Mesendoderm (in vitro differentiated cells): ENCODE data around the gene SLC25A34.

Experiments
- DNase-seq: peaks from one replicate; pipeline ENCODE4 v3.0.0; 2013
- H2AK5ac ChIP-seq: 2 replicates; pipeline ENCODE4 v1.6.1; 2013; ENCODE audit warnings: low read length, inconsistent platforms
- H2BK120ac ChIP-seq: 2 replicates; pipeline ENCODE4 v1.6.1; 2013; ENCODE audit warnings: low read depth, mild to moderate bottlenecking, low read length, moderate library complexity, mixed read lengths
- H2BK15ac ChIP-seq: replicated peaks from 2 replicates; pipeline ENCODE4 v1.6.1; 2013; ENCODE audit warnings: low read depth, mild to moderate bottlenecking, moderate library complexity
- H2BK5ac ChIP-seq: 2 replicates; pipeline ENCODE4 v1.6.1; 2013; ENCODE audit warnings: low read length, inconsistent platforms
- H3K18ac ChIP-seq: 2 replicates; pipeline ENCODE4 v1.6.1; 2013; ENCODE audit warnings: mild to moderate bottlenecking, low read length, mixed read lengths
- H3K23ac ChIP-seq: one replicate; pipeline ENCODE4 v1.6.1; 2013; ENCODE audit warnings: low read length
- H3K27ac ChIP-seq: 2 replicates; pipeline ENCODE4 v1.5.1; 2013; ENCODE audit warnings: low read depth, mild to moderate bottlenecking, inconsistent platforms, low read length, moderate library complexity
- H3K27me3 ChIP-seq: 2 replicates; pipeline ENCODE4 v1.6.1; 2013; ENCODE audit warnings: low read length, control low read depth, mild to moderate bottlenecking, inconsistent platforms; ENCODE audit not compliant: insufficient read depth, poor library complexity
- H3K36me3 ChIP-seq: 2 replicates; pipeline ENCODE4 v1.6.1; 2013; ENCODE audit warnings: low read length, inconsistent platforms; ENCODE audit not compliant: control insufficient read depth, insufficient read depth
- H3K4ac ChIP-seq: one replicate; pipeline ENCODE4 v1.6.1; 2013; ENCODE audit warnings: low read depth, mild to moderate bottlenecking, low read length, moderate library complexity
- H3K4me1 ChIP-seq: 2 replicates; pipeline ENCODE4 v1.6.1; 2013; ENCODE audit warnings: low read depth, low read length, inconsistent platforms; ENCODE audit not compliant: control insufficient read depth
- H3K4me2 ChIP-seq: 2 replicates; pipeline ENCODE4 v1.6.1; 2013; ENCODE audit warnings: low read length
- H3K4me3 ChIP-seq: 2 replicates; pipeline ENCODE4 v1.5.1; 2013; ENCODE audit warnings: mild to moderate bottlenecking, low read length
- H3K56ac ChIP-seq: one replicate; pipeline ENCODE4 v1.6.1; 2013; ENCODE audit warnings: low read length
- H3K79me1 ChIP-seq: 2 replicates; pipeline ENCODE4 v1.6.1; 2013; ENCODE audit warnings: low read length, inconsistent platforms
- H3K79me2 ChIP-seq: 2 replicates; pipeline ENCODE4 v1.6.1; 2013; ENCODE audit warnings: mild to moderate bottlenecking, low read length; ENCODE audit not compliant: control insufficient read depth, insufficient read depth
- H3K9ac ChIP-seq: 2 replicates; pipeline ENCODE4 v1.6.1; 2013; ENCODE audit warnings: low read length, inconsistent platforms
- H4K5ac ChIP-seq: one replicate; pipeline ENCODE4 v1.6.1; 2013; ENCODE audit warnings: low read length
- H4K8ac ChIP-seq: one replicate; pipeline ENCODE4 v1.6.1; 2013; ENCODE audit warnings: low read depth, mild to moderate bottlenecking, control low read depth, low read length, moderate library complexity
- whole genome bisulfite sequencing: extraction: QIAGEN DNeasy Blood & Tissue Kit; methylation state at CpG from one replicate; pipeline ENCODE4 v1.1.7; 2013; ENCODE audit warnings: low lambda C conversion rate, missing lambda C conversion rate; ENCODE audit not compliant: insufficient coverage; ENCODE audit errors: extremely low coverage; 5-methylcytosine and 5-hydroxymethylcytosine counted together

SLC25A34 gene

DNA sequence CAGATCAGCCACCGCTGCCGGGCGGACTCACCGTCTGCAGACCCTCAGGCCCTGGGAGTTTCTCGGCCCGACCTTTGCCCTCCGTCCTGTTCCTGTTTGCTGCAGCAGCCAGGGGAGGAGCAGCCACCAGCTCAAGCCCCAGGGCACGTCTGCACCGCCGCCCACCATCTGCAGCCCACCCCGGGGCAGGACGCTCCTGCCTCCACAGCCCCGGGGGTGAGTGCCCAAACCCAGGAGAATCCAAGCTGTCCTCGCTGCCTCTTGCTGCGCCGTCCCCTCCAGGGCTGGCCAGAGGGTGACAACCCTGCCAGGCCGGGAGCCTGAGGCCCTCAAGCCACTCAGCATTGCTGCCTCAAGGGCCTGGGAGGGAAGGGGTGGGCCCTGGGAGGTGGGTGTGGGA is 1.2 kb upstream of the SLC25A34 start:
- H3K4me3 ChIP-seq = no peak overlapping the region
- H2BK120ac ChIP-seq = no peak overlapping the region
- no peak overlapping the region for H4K8ac ChIP-seq
- peaks cover 2% of the 10 kb centered on the region for H3K36me3 ChIP-seq
- H3K79me1 ChIP-seq = no peaks in the 10 kb centered on the region
- no peaks in the 10 kb centered on the region for H3K27me3 ChIP-seq
- H3K27ac ChIP-seq = no peak overlapping the region
- H3K9ac ChIP-seq = no peak overlapping the region
- no peak overlapping the region for H2BK15ac ChIP-seq
- no peaks in the 10 kb centered on the region for H3K79me2 ChIP-seq
- no peak overlapping the region for H3K18ac ChIP-seq
- no peaks in the 10 kb centered on the region for H3K4me1 ChIP-seq
- no peak for DNase-seq
- H2AK5ac ChIP-seq = no peak overlapping the region
- H2BK5ac ChIP-seq = no peak overlapping the region
- no peak overlapping the region for H3K4me2 ChIP-seq
- no peak overlapping the region for H3K23ac ChIP-seq
- WGBS = no CpG with 5 or more reads among the region's 17 CpGs
- H3K4ac ChIP-seq = no peak overlapping the region
- H4K5ac ChIP-seq = no peak overlapping the region
- H3K56ac ChIP-seq = no peak overlapping the region

- Histone ChIP-seq H2AK5ac (no peak overlapping the region), H3K4me2 (no peak overlapping the region), H3K27ac (no peak overlapping the region), H4K5ac (no peak overlapping the region), H3K23ac (no peak overlapping the region), H2BK15ac (no peak overlapping the region), H3K79me1 (no peaks in the 10 kb centered on the region), H3K27me3 (no peaks in the 10 kb centered on the region), H3K18ac (no peak overlapping the region), H3K9ac (no peak overlapping the region), H2BK120ac (no peak overlapping the region), H3K79me2 (no peaks in the 10 kb centered on the region), H3K56ac (no peak overlapping the region), H3K36me3 (peaks cover under 1% of the 10 kb centered on the region), H3K4me3 (no peak overlapping the region), H2BK5ac (no peak overlapping the region), H4K8ac (no peak overlapping the region), H3K4me1 (no peaks in the 10 kb centered on the region), H3K4ac (no peak overlapping the region)
- DNase-seq = no peak
- no CpG with 5 or more reads among the region's 12 CpGs for WGBS
Observed at GRCh38 chr1:15735304-15736037, 587 bp upstream of the SLC25A34 start.

DNA sequence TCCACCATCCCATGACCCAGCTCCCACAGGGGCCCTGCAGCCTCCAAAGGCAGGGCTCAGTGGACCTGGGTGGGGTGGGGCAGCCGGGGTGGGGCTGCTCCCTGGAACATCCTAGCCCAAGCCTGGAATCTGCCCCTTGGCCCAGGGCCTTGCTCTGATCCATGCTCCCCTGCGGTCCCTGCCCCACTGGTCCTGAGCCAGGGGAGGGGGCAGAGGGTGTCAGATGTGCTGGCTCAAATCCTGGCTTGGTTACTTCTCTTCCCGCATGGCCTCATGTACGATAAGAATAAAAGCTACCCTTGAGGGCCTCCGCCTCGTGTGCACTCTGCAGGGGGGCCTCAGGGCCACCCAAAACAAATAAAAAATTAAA is 819 bp downstream of the SLC25A34 start:
- no peak overlapping the region for H3K56ac ChIP-seq
- no peaks in the 10 kb centered on the region for H3K4me1 ChIP-seq
- no peak overlapping the region for H3K4me3 ChIP-seq
- no peak overlapping the region for H4K5ac ChIP-seq
- no peak overlapping the region for H3K27ac ChIP-seq
- H4K8ac ChIP-seq = no peak overlapping the region
- DNase-seq = no peak
- H3K36me3 ChIP-seq = no peaks in the 10 kb centered on the region
- no peak overlapping the region for H2BK120ac ChIP-seq
- H3K79me2 ChIP-seq = no peaks in the 10 kb centered on the region
- no peak overlapping the region for H3K4ac ChIP-seq
- no peak overlapping the region for H3K18ac ChIP-seq
- H3K27me3 ChIP-seq = no peaks in the 10 kb centered on the region
- no CpG with 5 or more reads among the region's 6 CpGs for WGBS
- no peak overlapping the region for H2BK5ac ChIP-seq
- H3K23ac ChIP-seq = no peak overlapping the region
- no peak overlapping the region for H2BK15ac ChIP-seq
- no peak overlapping the region for H3K9ac ChIP-seq
- H2AK5ac ChIP-seq = no peak overlapping the region
- H3K4me2 ChIP-seq = no peak overlapping the region
- H3K79me1 ChIP-seq = no peaks in the 10 kb centered on the region

GRCh38 chr1:15737324-15738319 is 1.6 kb downstream of the SLC25A34 start:
- Histone ChIP-seq H2BK5ac (no peak overlapping the region), H2AK5ac (no peak overlapping the region), H4K5ac (no peak overlapping the region), H3K79me2 (no peaks in the 10 kb centered on the region), H3K9ac (no peak overlapping the region), H3K27ac (no peak overlapping the region), H3K23ac (no peak overlapping the region), H3K27me3 (no peaks in the 10 kb centered on the region), H3K18ac (no peak overlapping the region), H3K56ac (no peak overlapping the region), H3K36me3 (no peaks in the 10 kb centered on the region), H3K4me3 (no peak overlapping the region), H3K79me1 (no peaks in the 10 kb centered on the region), H3K4me2 (no peak overlapping the region), H2BK15ac (no peak overlapping the region), H3K4ac (no peak overlapping the region), H3K4me1 (no peaks in the 10 kb centered on the region), H4K8ac (no peak overlapping the region), H2BK120ac (no peak overlapping the region)
- no peak for DNase-seq
- WGBS = no CpG with 5 or more reads among the region's 20 CpGs

DNA sequence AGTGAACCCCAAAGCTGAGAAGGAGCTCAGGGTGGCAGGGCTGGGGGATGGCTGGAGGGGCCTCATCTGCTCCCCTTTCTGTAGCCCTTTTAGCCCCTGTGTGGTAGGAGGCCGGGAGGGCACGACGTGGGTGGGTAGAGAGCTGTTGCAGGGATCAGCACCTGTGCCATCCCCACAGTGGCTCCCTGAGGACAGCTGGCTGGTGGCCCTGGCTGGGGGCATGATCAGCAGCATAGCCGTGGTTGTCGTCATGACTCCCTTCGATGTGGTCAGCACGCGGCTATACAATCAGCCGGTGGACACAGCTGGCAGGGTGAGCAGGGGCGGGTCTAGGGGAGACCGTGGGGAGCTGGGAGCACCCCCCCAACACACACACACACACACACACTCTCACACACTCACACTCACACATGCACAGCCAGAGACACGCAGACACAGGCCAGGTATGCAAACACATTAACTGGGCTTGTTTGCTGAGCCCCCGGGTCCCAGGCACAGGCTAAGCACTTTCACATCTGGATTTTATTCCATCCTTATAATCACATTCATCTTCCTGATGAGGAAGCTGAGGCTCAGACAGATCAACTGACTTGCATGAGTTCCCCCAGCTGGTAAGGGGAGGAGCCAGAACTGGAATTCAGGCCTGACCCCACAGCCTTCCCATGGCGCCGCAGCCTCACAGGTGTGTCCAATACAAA is 2.5 kb downstream of the SLC25A34 start:
- Histone ChIP-seq H4K8ac (no peak overlapping the region), H3K9ac (no peak overlapping the region), H3K4me2 (no peak overlapping the region), H3K4me3 (no peak overlapping the region), H3K27ac (no peak overlapping the region), H3K18ac (no peak overlapping the region), H2BK15ac (no peak overlapping the region), H3K23ac (no peak overlapping the region), H3K79me1 (no peaks in the 10 kb centered on the region), H2BK120ac (no peak overlapping the region), H3K4ac (no peak overlapping the region), H3K56ac (no peak overlapping the region), H3K4me1 (no peaks in the 10 kb centered on the region), H3K27me3 (no peaks in the 10 kb centered on the region), H3K79me2 (no peaks in the 10 kb centered on the region), H4K5ac (no peak overlapping the region), H2AK5ac (no peak overlapping the region), H2BK5ac (no peak overlapping the region), H3K36me3 (no peaks in the 10 kb centered on the region)
- WGBS = no CpG with 5 or more reads among the region's 15 CpGs
- no peak for DNase-seq
